PC-9 (cell line): ENCODE measurements around the gene ARHGAP42. TPM values are rescaled to one million over a fixed set of nuclear protein-coding genes. Genes with fewer than 3 reads are reported as not detected.
A peak's percentile ranks its signal among the peaks of the same experiment; 100 is the strongest.

Experiments used
- Bru-seq: library from RNA; stranded (reverse); fragments of 400-500 nt; gene quantifications from one replicate; lab custom pipeline; 2021; lab: Mats Ljungman, UMichigan
- BruChase-seq, 2 experiments: library from RNA; stranded (reverse); fragments of 400-500 nt; gene quantifications; one replicate each; lab custom pipeline; 2021; lab: Mats Ljungman, UMichigan
- BruUV-seq: library from RNA; stranded (reverse); fragments of 400-500 nt; replicated peaks from 2 replicates; lab custom pipeline; 2021; lab: Mats Ljungman, UMichigan
- CTCF ChIA-PET: fragments of 300-600 bp; sonication (Branson Sonifier 250); formaldehyde crosslinking; loops from one replicate; lab custom pipeline; 2022; ENCODE audit warnings: antibody characterized with exemption; lab: Charles Lee
- POLR2A ChIA-PET: fragments of 300-600 bp; sonication (Branson Sonifier 250); formaldehyde crosslinking; loops from one replicate; lab custom pipeline; 2022; ENCODE audit warnings: antibody characterized with exemption; ENCODE audit not compliant: unreplicated experiment; lab: Charles Lee
- DNase-seq, 2 experiments: peaks; one replicate each; pipeline versions ENCODE4 v3.0.0 to v3.0.0-alpha.2; 2015 to 2022; ENCODE audit warnings: mixed read lengths in 1 of 2
- H2AFZ ChIP-seq: fragments of 200-600 bp; sonication (generic); 2 replicates; pipeline ENCODE4 v1.8.1; 2017; ENCODE audit warnings: antibody characterized with exemption
- H3F3A ChIP-seq: fragments of 200-600 bp; sonication (generic); 2 replicates; pipeline ENCODE4 v1.8.1; 2017; ENCODE audit warnings: antibody characterized with exemption, mild to moderate bottlenecking, low read depth; ENCODE audit not compliant: insufficient read depth
- H3K27ac ChIP-seq: fragments of 200-600 bp; sonication (generic); 2 replicates; pipeline ENCODE4 v1.6.1; 2016; ENCODE audit warnings: mixed run types
- H3K27me3 ChIP-seq: fragments of 200-600 bp; sonication (generic); 2 replicates; pipeline ENCODE4 v1.6.1; 2016; ENCODE audit warnings: low read depth, mixed run types; ENCODE audit not compliant: insufficient read depth
- H3K36me3 ChIP-seq: fragments of 200-600 bp; sonication (generic); 2 replicates; pipeline ENCODE4 v1.6.1; 2016; ENCODE audit warnings: low read depth, mixed run types
- H3K4me1 ChIP-seq: fragments of 200-600 bp; sonication (generic); replicated peaks from 2 replicates; pipeline ENCODE4 v1.6.1; 2016; ENCODE audit warnings: mixed run types; ENCODE audit not compliant: insufficient read depth
- H3K4me2 ChIP-seq: fragments of 200-600 bp; sonication (generic); 2 replicates; pipeline ENCODE4 v1.6.1; 2017; ENCODE audit warnings: mixed run types
- H3K4me3 ChIP-seq: fragments of 200-600 bp; sonication (generic); 2 replicates; pipeline ENCODE4 v1.6.1; 2016; ENCODE audit warnings: mixed run types
- H3K79me2 ChIP-seq: fragments of 200-600 bp; sonication (generic); 2 replicates; pipeline ENCODE4 v1.6.1; 2017; ENCODE audit warnings: low read depth, mixed run types
- H3K9me2 ChIP-seq: fragments of 200-600 bp; sonication (generic); 2 replicates; pipeline ENCODE4 v1.8.1; 2017; ENCODE audit warnings: mild to moderate bottlenecking; ENCODE audit not compliant: insufficient read depth
- H3K9me3 ChIP-seq: fragments of 200-600 bp; sonication (generic); 2 replicates; pipeline ENCODE4 v1.8.1; 2016; ENCODE audit warnings: low read depth; ENCODE audit not compliant: insufficient read depth
- H4K20me1 ChIP-seq: fragments of 200-600 bp; sonication (generic); 2 replicates; pipeline ENCODE4 v1.8.1; 2017; ENCODE audit not compliant: insufficient read depth
- CTCF ChIP-seq: fragments of 200-600 bp; sonication (generic); conservative IDR thresholded peaks from 2 replicates; pipeline ENCODE4 v1.6.1; 2017; ENCODE audit warnings: mixed run types, antibody characterized with exemption, mild to moderate bottlenecking, moderate library complexity
- EZH2 ChIP-seq: fragments of 200-600 bp; sonication (generic); IDR thresholded peaks from 2 replicates; pipeline ENCODE4 v1.8.0; 2017; ENCODE audit warnings: antibody characterized with exemption, low read depth
- intact Hi-C: fragments of 100-400 bp; cut with micrococcal nuclease; formaldehyde crosslinking; loops from one replicate; pipeline ENCODE4 v1.10.0; 2022; ENCODE audit not compliant: unreplicated experiment
- long read RNA-seq: library from polyadenylated mRNA; stranded (forward); transcript quantifications from one replicate; pipeline ENCODE4 v2.0.0, GENCODE V29; 2022
- total RNA-seq: library from RNA; stranded (reverse); gene quantifications from 2 replicates; pipeline ENCODE4 v1.2.3, GENCODE V29; 2021

Gene ARHGAP42
- total RNA-seq (12.8 and 16.1 TPM in 2 replicates), Bru-seq, nascent RNA (percentile 83 among the genes with signal in this experiment), BruChase-seq, experiment 1, labeled RNA remaining after a 2-hour chase (percentile 83 among the genes with signal in this experiment), BruChase-seq, experiment 2, labeled RNA remaining after a 6-hour chase (percentile 66 among the genes with signal in this experiment)
- long read RNA-seq, full-length matches to known transcripts = 5 of 10 reads
- long read RNA-seq, partial matches to known transcripts = 2 of 10 reads
- long read RNA-seq, other reads (novel, unspliced or antisense) = 3 of 10 reads

- H3K27ac ChIP-seq = peak within 1 kb of the TSS; percentile 57
- H4K20me1 ChIP-seq = no peaks in the 10 kb centered on the region
- ChIA-PET POLR2A (interaction anchor here (0.7 to 1.1 kb wide), 3 partner anchors 32 to 89 kb away, joined by 3 to 14 read pairs (median 9); no protein-coding TSS in a partner anchor), CTCF (interaction anchor here (0.6 to 1.0 kb wide), 4 partner anchors 8 to 141 kb away, joined by 3 to 8 read pairs (median 6); no protein-coding TSS in a partner anchor)
- H3K4me1 ChIP-seq = peaks cover 56% of the 10 kb centered on the region
- H3K4me2 ChIP-seq = peak within 1 kb of the TSS; percentile 84
- H3K79me2 ChIP-seq = peaks cover 31% of the 10 kb centered on the region
- BruUV-seq = TSS peak; percentile 61
- peak; percentile 61 to 67 for DNase-seq
- TF ChIP-seq CTCF = no peak
- TF ChIP-seq EZH2 = no peak
- no peaks in the 10 kb centered on the region for H3K27me3 ChIP-seq
- H3K4me3 ChIP-seq = peak within 1 kb of the TSS; percentile 88
- H3K9me3 ChIP-seq = no peaks in the 10 kb centered on the region
- H2AFZ ChIP-seq = peak within 1 kb of the TSS; percentile 91
- intact Hi-C loops = loop anchor here (1.0 kb wide), 2 partner anchors 89 to 174 kb away; no protein-coding TSS in a partner anchor
- H3K36me3 ChIP-seq = no peaks in the 10 kb centered on the region
- H3K9me2 ChIP-seq = no peaks in the 10 kb centered on the region
- peaks cover 34% of the 10 kb centered on the region for H3F3A ChIP-seq
These were observed at the start of gene ARHGAP42 for GRCh38 chr11:100687054-100687629. Gene ARHGAP42 (plus strand): TSS chr11:100687288. CDS start chr11:100687679, 391 bp downstream.

- Histone ChIP-seq H3K4me1 (no peaks in the 10 kb centered on the region), H3K36me3 (no peaks in the 10 kb centered on the region), H3K4me3 (no peak overlapping the region), H3K4me2 (no peak overlapping the region), H3K79me2 (no peaks in the 10 kb centered on the region), H4K20me1 (no peaks in the 10 kb centered on the region), H3K27ac (no peak overlapping the region), H3K27me3 (no peaks in the 10 kb centered on the region), H3F3A (no peaks in the 10 kb centered on the region), H3K9me3 (no peaks in the 10 kb centered on the region), H3K9me2 (no peaks in the 10 kb centered on the region), H2AFZ (no peak overlapping the region)
- no peak for TF ChIP-seq CTCF
- TF ChIP-seq EZH2 = no peak
- POLR2A ChIA-PET = interaction anchor here (0.7 kb wide), 1 partner anchor 507 kb away, joined by 3 read pairs; no protein-coding TSS in a partner anchor
- no peak for DNase-seq
- BruUV-seq = no TSS peak
- CTCF ChIA-PET = no interaction called here
- intact Hi-C loops = no loop called here
These were observed 49.4 kb upstream of the ARHGAP42 start for GRCh38 chr11:100637706-100638105.

GRCh38 chr11:100638648-100639047, 48.4 kb upstream of the ARHGAP42 start:
- Histone ChIP-seq H3F3A (no peaks in the 10 kb centered on the region), H3K9me2 (no peaks in the 10 kb centered on the region), H3K9me3 (no peaks in the 10 kb centered on the region), H3K79me2 (no peaks in the 10 kb centered on the region), H2AFZ (peak overlapping the region; percentile 34; the same call in 1 of the 2 replicates), H3K36me3 (no peaks in the 10 kb centered on the region), H3K4me3 (no peak overlapping the region), H3K27me3 (no peaks in the 10 kb centered on the region), H3K4me1 (no peaks in the 10 kb centered on the region), H3K4me2 (no peak overlapping the region), H4K20me1 (no peaks in the 10 kb centered on the region), H3K27ac (no peak overlapping the region)
- POLR2A ChIA-PET = interaction anchor here (0.6 kb wide), 1 partner anchor 358 kb away, joined by 6 read pairs; no protein-coding TSS in a partner anchor
- DNase-seq = no peak
- intact Hi-C loops = no loop called here
- CTCF ChIA-PET = no interaction called here
- BruUV-seq = no TSS peak
- TF ChIP-seq EZH2 (no peak), CTCF (no peak)
